Mesothelial cell of epicardium (in vitro differentiated cells): ENCODE data around the gene CACNG5. TPM values are rescaled to one million over a fixed set of nuclear protein-coding genes. Genes with fewer than 3 reads are reported as not detected.

Source experiments
- DNase-seq, 2 experiments: peaks; one replicate each; pipeline ENCODE4 v3.0.0; 2021; ENCODE audit warnings: low spot score in 2 of 2; ENCODE audit not compliant: unreplicated experiment in 2 of 2
- H3K27ac Mint-ChIP-seq: 2 replicates; pipeline ENCODE4 v1.8.0; 2021; ENCODE audit warnings: mixed read lengths
- H3K27me3 Mint-ChIP-seq: 2 replicates; pipeline ENCODE4 v1.8.0; 2021; ENCODE audit warnings: low read depth, mixed read lengths
- H3K36me3 Mint-ChIP-seq: 2 replicates; pipeline ENCODE4 v1.8.0; 2021; ENCODE audit warnings: mixed read lengths
- H3K4me1 Mint-ChIP-seq: 2 replicates; pipeline ENCODE4 v1.8.0; 2021; ENCODE audit warnings: mixed read lengths
- H3K4me3 Mint-ChIP-seq: 2 replicates; pipeline ENCODE4 v1.8.0; 2021; ENCODE audit warnings: mild to moderate bottlenecking, moderate library complexity, mixed read lengths
- H3K9me3 Mint-ChIP-seq: 2 replicates; pipeline ENCODE4 v1.8.0; 2021; ENCODE audit warnings: mixed read lengths
- total RNA-seq: library from RNA; stranded (reverse); gene quantifications from 3 replicates; pipeline ENCODE4 v1.2.1, GENCODE V29; 2021
- TF ChIP-seq, protein P1 (sequence below): fragments of 200-600 bp; sonication (generic); IDR thresholded peaks from one replicate; pipeline ENCODE4 v1.5.0; 2021; ENCODE audit warnings: antibody characterized with exemption; ENCODE audit not compliant: unreplicated experiment

CACNG5 gene
- total RNA-seq, 1 donor from 2014 or later, result not detected

DNA sequence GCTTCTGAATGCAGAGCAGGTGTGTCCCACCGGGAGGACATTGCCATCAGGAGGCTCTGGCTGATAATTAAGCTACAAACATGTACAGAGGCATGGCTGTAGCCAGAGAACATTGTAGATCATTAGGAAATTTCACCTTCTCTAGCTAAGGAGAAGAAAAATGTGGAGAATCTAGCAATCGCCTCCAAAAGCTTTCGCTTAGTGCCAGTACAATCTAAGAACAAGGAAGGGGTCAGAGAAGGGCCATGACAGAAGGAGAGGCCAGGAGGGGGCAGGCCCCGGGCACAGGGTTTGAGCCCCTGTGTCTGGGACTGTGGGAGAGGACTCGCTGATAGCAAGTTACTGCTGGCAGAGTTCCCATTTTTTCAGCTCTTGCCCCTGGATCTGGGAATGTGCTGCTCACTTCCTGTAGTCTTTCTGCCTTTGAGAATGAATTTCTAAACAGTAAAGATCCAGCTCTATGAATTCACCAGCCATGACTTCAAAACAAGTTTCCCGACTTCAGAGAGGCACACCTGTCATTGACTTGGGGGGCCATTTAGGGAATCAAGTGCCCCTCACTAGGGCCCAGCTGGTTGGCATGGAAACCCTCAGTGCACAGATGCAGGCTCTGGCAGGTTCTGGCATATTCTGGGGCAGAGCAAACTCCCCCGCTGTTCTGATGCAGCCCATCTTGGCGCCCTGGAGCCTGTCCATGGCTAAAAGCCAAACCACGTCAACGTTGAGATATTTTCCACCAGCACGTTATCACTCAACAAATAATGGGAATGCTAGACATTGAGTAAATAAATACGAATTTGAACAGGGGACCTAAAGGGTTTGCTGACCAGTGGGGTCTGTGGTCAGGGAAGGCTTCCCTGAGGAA, 70.1 kb downstream of the CACNG5 start:
- DNase-seq, result peak in 1 of 2 experiments; percentile 45
- Mint-ChIP-seq H3K4me3 (no peak overlapping the region), H3K4me1 (peaks cover 35% of the 10 kb centered on the region), H3K9me3 (no peaks in the 10 kb centered on the region), H3K36me3 (no peaks in the 10 kb centered on the region), H3K27ac (peak overlapping the region; percentile 82), H3K27me3 (peaks cover 2% of the 10 kb centered on the region)
- TF ChIP-seq, protein P1, sequence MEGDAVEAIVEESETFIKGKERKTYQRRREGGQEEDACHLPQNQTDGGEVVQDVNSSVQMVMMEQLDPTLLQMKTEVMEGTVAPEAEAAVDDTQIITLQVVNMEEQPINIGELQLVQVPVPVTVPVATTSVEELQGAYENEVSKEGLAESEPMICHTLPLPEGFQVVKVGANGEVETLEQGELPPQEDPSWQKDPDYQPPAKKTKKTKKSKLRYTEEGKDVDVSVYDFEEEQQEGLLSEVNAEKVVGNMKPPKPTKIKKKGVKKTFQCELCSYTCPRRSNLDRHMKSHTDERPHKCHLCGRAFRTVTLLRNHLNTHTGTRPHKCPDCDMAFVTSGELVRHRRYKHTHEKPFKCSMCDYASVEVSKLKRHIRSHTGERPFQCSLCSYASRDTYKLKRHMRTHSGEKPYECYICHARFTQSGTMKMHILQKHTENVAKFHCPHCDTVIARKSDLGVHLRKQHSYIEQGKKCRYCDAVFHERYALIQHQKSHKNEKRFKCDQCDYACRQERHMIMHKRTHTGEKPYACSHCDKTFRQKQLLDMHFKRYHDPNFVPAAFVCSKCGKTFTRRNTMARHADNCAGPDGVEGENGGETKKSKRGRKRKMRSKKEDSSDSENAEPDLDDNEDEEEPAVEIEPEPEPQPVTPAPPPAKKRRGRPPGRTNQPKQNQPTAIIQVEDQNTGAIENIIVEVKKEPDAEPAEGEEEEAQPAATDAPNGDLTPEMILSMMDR, result no peak

DNA sequence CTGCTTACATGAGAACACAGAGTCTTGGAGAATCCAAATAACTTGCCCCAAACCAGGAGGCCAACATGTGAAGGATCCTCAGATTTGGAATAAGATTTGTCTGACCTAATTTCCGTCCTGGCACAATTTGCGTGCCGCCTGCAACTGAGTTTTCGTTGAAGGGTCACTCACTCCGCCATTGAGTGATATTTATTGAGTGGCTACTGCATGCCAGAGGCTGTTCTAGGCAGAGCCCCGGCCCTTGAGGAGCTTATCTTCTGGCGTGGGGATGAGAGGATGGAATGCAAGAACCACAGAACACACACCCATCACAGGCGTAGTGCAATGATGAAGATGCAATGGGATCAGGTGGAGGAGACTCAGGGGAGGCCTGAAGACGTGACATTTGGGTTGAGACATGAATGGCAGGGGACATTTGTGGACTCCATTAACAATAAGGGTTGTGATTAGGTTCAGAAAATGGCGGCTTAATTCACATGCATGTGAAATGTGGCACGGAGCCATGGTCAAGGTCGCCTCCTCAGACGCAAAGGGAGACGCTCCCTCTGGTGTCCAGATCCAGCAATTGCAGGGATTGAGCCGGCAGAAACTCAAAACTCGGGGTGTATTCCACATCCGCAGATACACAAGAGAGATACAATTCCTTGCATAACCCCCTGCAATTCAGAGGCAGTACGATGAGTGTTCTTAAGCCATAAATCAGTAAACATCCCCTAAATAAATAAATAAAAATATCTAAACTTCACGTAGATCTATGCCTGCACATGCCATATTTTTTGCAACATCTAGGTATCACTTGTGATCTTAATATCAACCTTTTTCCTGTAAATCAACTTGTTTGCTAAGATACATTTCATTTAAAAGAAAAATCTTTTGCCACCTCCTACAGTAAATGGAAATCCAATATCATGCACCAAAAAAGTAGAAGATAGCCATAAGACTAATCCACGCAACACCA, 71.7 kb downstream of the CACNG5 start:
- no peaks in the 10 kb centered on the region for H3K9me3 Mint-ChIP-seq
- H3K27me3 Mint-ChIP-seq, result peaks cover 2% of the 10 kb centered on the region
- peaks cover 31% of the 10 kb centered on the region for H3K4me1 Mint-ChIP-seq
- H3K4me3 Mint-ChIP-seq, result no peak overlapping the region
- DNase-seq, result peak; percentile 51 to 78
- no peak overlapping the region for H3K27ac Mint-ChIP-seq
- H3K36me3 Mint-ChIP-seq, result no peaks in the 10 kb centered on the region
- TF ChIP-seq, protein P1, result peak; percentile 89

DNA sequence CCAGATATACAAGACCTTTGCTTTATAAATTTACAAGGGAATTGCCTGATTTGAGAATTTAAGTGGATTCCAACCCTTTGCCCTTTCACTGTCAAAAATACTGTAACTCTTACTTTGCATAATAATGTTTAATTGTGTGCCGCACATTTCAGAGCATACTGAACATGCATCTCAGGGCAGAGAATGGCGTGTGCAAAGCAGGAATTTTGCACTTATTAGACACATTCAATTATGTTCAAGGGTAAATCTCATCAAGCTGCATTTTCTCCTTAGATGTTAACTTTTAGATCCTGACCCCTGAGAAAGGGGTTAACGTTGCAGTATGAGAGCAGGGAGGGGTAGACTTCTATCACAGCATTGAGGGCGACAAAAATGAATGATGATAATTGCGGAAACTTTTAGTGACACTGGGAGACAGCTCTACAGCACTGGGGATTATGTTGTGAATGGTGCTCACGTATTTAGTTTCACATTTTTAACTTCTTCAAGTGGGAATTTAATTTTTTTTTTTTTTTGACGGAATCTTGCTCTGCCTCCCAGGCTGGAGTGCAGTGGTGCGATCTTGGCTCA, 75.0 kb downstream of the CACNG5 start:
- H3K27ac Mint-ChIP-seq, result no peak overlapping the region
- DNase-seq, result no peak
- H3K9me3 Mint-ChIP-seq, result peaks cover 4% of the 10 kb centered on the region
- TF ChIP-seq, protein P1, result no peak
- H3K36me3 Mint-ChIP-seq, result no peaks in the 10 kb centered on the region
- peaks cover 12% of the 10 kb centered on the region for H3K4me1 Mint-ChIP-seq
- H3K27me3 Mint-ChIP-seq, result peaks cover 6% of the 10 kb centered on the region
- no peak overlapping the region for H3K4me3 Mint-ChIP-seq

DNA sequence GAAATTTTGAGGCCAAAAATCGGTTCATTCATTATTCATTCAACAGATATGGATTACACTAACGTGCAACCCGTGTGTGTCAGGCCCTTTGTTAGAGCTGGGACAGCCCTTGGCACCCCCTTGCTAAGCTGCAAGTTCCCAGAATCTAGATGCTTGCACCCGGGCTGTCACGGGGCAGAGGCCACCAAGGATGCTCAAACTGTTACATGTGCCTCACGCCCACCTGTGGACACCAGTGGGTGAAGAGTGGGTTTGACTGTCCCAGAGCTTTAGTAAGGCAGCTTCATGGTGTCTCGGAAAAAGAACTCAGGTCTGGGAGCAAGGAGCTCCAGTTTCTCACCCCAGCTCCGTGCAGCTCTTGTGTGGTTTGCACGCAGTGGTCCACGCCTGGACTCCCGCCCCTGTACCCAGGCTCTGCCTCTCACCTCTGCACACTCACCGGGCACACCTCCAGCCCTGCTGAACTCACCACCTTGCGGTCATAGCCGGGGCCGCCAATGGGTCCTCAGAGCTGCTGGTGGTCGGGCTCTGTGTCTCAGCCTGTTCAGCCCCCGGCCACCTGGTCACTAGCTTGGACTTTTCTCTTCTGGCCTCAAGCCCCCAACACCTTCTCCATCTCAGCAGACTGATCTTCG, 75.9 kb downstream of the CACNG5 start:
- Mint-ChIP-seq H3K4me1 (peaks cover 4% of the 10 kb centered on the region), H3K27ac (no peak overlapping the region), H3K27me3 (peaks cover 10% of the 10 kb centered on the region), H3K9me3 (peaks cover 4% of the 10 kb centered on the region), H3K36me3 (no peaks in the 10 kb centered on the region), H3K4me3 (no peak overlapping the region)
- no peak for DNase-seq
- TF ChIP-seq, protein P1, result no peak

DNA sequence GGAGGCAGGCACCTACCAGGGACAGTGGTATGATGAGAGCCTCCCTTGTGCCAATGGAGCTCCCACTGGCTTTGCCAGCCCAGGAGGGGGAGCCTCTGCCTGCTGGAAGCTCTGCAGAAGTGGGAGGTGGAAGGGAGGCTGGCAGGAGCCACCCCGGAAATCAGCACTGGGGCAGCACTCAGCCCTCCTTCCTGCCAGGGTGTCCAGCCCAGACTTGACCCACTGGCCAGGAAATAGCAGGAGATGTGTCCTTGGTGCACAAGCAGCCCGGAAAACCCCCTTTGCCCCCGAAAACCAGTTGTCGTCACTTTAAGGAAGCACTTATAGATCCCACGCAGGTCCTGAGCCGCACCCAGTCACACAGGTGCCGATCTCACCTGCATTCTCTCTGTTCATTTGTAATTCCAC, 80.3 kb downstream of the CACNG5 start:
- Mint-ChIP-seq H3K27me3 (peaks cover 10% of the 10 kb centered on the region), H3K36me3 (no peaks in the 10 kb centered on the region), H3K27ac (no peak overlapping the region), H3K4me3 (no peak overlapping the region), H3K9me3 (peaks cover 11% of the 10 kb centered on the region), H3K4me1 (no peaks in the 10 kb centered on the region)
- no peak for DNase-seq
- TF ChIP-seq, protein P1, result no peak
